NCI-H446 treated with DMSO at 0.1 percent for 48 hours (cell line): Measurements from ENCODE around the gene IBA57.

Experiments used
- DNase-seq: peaks from one replicate; lab custom pipeline; 2025; lab: John Stamatoyannopoulos, UW

IBA57 gene

GRCh38 chr1:228190778-228191177, 25.2 kb downstream of the IBA57 start:
- DNase-seq: no peak

GRCh38 chr1:228194436-228194835, 28.8 kb downstream of the IBA57 start:
- no peak for DNase-seq

- no peak for DNase-seq
These were observed 29.6 kb downstream of the IBA57 start for GRCh38 chr1:228194921-228195812.

- DNase-seq: no peak
These were observed 32.0 kb downstream of the IBA57 start for GRCh38 chr1:228197555-228198147.

- DNase-seq: no peak
These were observed 33.5 kb downstream of the IBA57 start for GRCh38 chr1:228198977-228199590.

GRCh38 chr1:228204958-228205357, 39.4 kb downstream of the IBA57 start:
- DNase-seq: no peak

- DNase-seq: no peak
These were observed 40.2 kb downstream of the IBA57 start for GRCh38 chr1:228205526-228206436.

GRCh38 chr1:228206582-228207351, 41.2 kb downstream of the IBA57 start:
- no peak for DNase-seq

- DNase-seq: no peak
These were observed 41.8 kb downstream of the IBA57 start for GRCh38 chr1:228207381-228207810.

- DNase-seq: no peak
These were observed 42.5 kb downstream of the IBA57 start, which contains the start of gene OBSCN for GRCh38 chr1:228207851-228208821. Gene OBSCN, plus strand, starts transcription at chr1:228208044. Its CDS starts 3,740 bp downstream, at chr1:228211784.

- no peak for DNase-seq
These were observed 43.4 kb downstream of the IBA57 start for GRCh38 chr1:228208831-228209551.

GRCh38 chr1:228209657-228210056, 44.1 kb downstream of the IBA57 start:
- no peak for DNase-seq

GRCh38 chr1:228210076-228210651, 44.6 kb downstream of the IBA57 start:
- no peak for DNase-seq

- no peak for DNase-seq
These were observed 45.3 kb downstream of the IBA57 start for GRCh38 chr1:228210712-228211530.

- DNase-seq: no peak
These were observed 46.2 kb downstream of the IBA57 start for GRCh38 chr1:228211531-228212414.

GRCh38 chr1:228212415-228212965, 46.9 kb downstream of the IBA57 start:
- no peak for DNase-seq
